Gastroesophageal sphincter (tissue), 4 donors: ENCODE measurements around the gene PPP6R2. TPM values are rescaled to one million over a fixed set of nuclear protein-coding genes. Genes with fewer than 3 reads are reported as not detected.
A peak's percentile ranks its signal among the peaks of the same experiment; 100 is the strongest.

Experiments
- ATAC-seq: fragments of 150-250 bp; one replicate; pipeline ENCODE4 v1.9.1; 2016; ENCODE audit warnings: mild to moderate bottlenecking, moderate library complexity
- H3K27ac ChIP-seq, 4 donors: fragments of 200-600 bp; sonication (generic) in 3 of 4; 1 replicate in 3 of 4; 2 replicates in 1 of 4; pipeline ENCODE4 v1.5.1; 2016 to 2019
- H3K27me3 ChIP-seq: fragments of 200-600 bp; sonication (generic); one replicate; pipeline ENCODE4 v1.5.1; 2019
- H3K36me3 ChIP-seq, 2 donors: fragments of 200-600 bp; sonication (generic); one replicate each; pipeline ENCODE4 v1.5.1; 2019; ENCODE audit warnings: control low read depth in 1 of 2
- H3K4me1 ChIP-seq, 3 donors: fragments of 200-600 bp; sonication (generic); 1 replicate in 2 of 3; 2 replicates in 1 of 3; pipeline ENCODE4 v1.5.1; 2016 to 2019; ENCODE audit warnings: control low read depth in 2 of 3
- H3K4me3 ChIP-seq, 2 donors: fragments of 200-600 bp; sonication (generic); one replicate each; pipeline ENCODE4 v1.5.1; 2019; ENCODE audit warnings: mild to moderate bottlenecking in 1 of 2, moderate library complexity in 1 of 2
- H3K9me3 ChIP-seq, 3 donors: fragments of 200-600 bp; sonication (generic); one replicate each; pipeline ENCODE4 v1.5.1; 2017 to 2019; ENCODE audit warnings: control low read depth in 2 of 3
- CTCF ChIP-seq, 4 experiments: fragments of 200-600 bp in 2 of 4; fragments of 450-650 bp in 2 of 4; sonication (generic) in 1 of 4; IDR thresholded peaks; one replicate each; pipeline ENCODE4 v1.5.1; 2017 to 2019; ENCODE audit warnings: antibody characterized with exemption in 4 of 4, mild to moderate bottlenecking in 2 of 4, moderate library complexity in 2 of 4
- EP300 ChIP-seq: sonication (generic); formaldehyde crosslinking; IDR thresholded peaks from one replicate; pipeline ENCODE4 v1.6.1; 2017; ENCODE audit warnings: antibody characterized with exemption, mild to moderate bottlenecking
- POLR2A ChIP-seq, 2 donors: fragments of 450-650 bp; IDR thresholded peaks; one replicate each; pipeline ENCODE4 v1.6.1; 2017; ENCODE audit warnings: antibody characterized with exemption in 2 of 2, mild to moderate bottlenecking in 2 of 2, moderate library complexity in 1 of 2
- POLR2AphosphoS5 ChIP-seq: sonication (generic); formaldehyde crosslinking; IDR thresholded peaks from one replicate; pipeline ENCODE4 v1.6.1; 2017; ENCODE audit warnings: antibody characterized with exemption
- whole genome bisulfite sequencing, 2 donors: methylation state at CpG; one replicate each; pipeline ENCODE4 v1.1.5; 2018; ENCODE audit warnings: low coverage in 1 of 2; 5-methylcytosine and 5-hydroxymethylcytosine counted together
- total RNA-seq, 4 donors: library from RNA; depleted of rRNA; stranded (reverse); fragments of >200 nt; gene quantifications; one replicate each; pipeline ENCODE4 v1.1.0, GENCODE V29; 2016

The PPP6R2 gene
- total RNA-seq, 4 donors from 2014 or later = 52.2 to 73.5 (median 64.2) TPM

- peaks cover 0 to 40% (median 15%) of the 10 kb centered on the region in 3 donors for H3K4me1 ChIP-seq
- no peaks in the 10 kb centered on the region for H3K9me3 ChIP-seq
- no peak overlapping the region for H3K27ac ChIP-seq
- TF ChIP-seq EP300 = no peak
- no peak for TF ChIP-seq POLR2AphosphoS5
- no peak for TF ChIP-seq CTCF (IDR thresholded peaks at IDR 0.05)
- TF ChIP-seq POLR2A (IDR thresholded peaks at IDR 0.05) = no peak
- WGBS, 2 donors = no CpG with 5 or more reads among the region's 12 CpGs
- no peaks in the 10 kb centered on the region for H3K36me3 ChIP-seq
- no peak overlapping the region for H3K4me3 ChIP-seq
- ATAC-seq = no peak
- H3K27me3 ChIP-seq = peaks cover 43% of the 10 kb centered on the region
These were observed 134.8 kb downstream of the PPP6R2 start for GRCh38 chr22:50477923-50478322.

GRCh38 chr22:50479721-50480120 lies 136.6 kb downstream of the PPP6R2 start:
- Histone ChIP-seq H3K27ac (no peak overlapping the region), H3K4me3 (no peak overlapping the region), H3K4me1 (peaks cover 0 to 27% (median 6%) of the 10 kb centered on the region in 3 donors), H3K36me3 (no peaks in the 10 kb centered on the region), H3K9me3 (no peaks in the 10 kb centered on the region), H3K27me3 (peaks cover 61% of the 10 kb centered on the region)
- ATAC-seq = no peak
- TF ChIP-seq CTCF (IDR thresholded peaks at IDR 0.05) = no peak
- no peak for TF ChIP-seq POLR2AphosphoS5
- TF ChIP-seq POLR2A (IDR thresholded peaks at IDR 0.05) = no peak
- no peak for TF ChIP-seq EP300
- 60 to 75% methylated on average over 9 to 11 of the region's 11 CpGs for WGBS, 2 donors

- peaks cover 0 to 19% (median 0%) of the 10 kb centered on the region in 3 donors for H3K4me1 ChIP-seq
- ATAC-seq = no peak
- H3K36me3 ChIP-seq = no peaks in the 10 kb centered on the region
- no CpG with 5 or more reads among the region's 45 CpGs for WGBS, 2 donors
- H3K9me3 ChIP-seq = no peaks in the 10 kb centered on the region
- H3K27ac ChIP-seq = no peak overlapping the region
- H3K4me3 ChIP-seq = peak overlapping the region in 1 of 2 donors; percentile 51
- H3K27me3 ChIP-seq = peaks cover 75% of the 10 kb centered on the region
- TF ChIP-seq CTCF (IDR thresholded peaks at IDR 0.05) (no peak), POLR2AphosphoS5 (no peak), EP300 (no peak)
These were observed 137.9 kb downstream of the PPP6R2 start for GRCh38 chr22:50481045-50481439.

GRCh38 chr22:50481440-50482106 lies 138.4 kb downstream of the PPP6R2 start, which contains the start of gene ADM2:
Gene ADM2, plus strand, starts transcription at chr22:50481543. Its CDS starts 305 bp downstream, at chr22:50481848.
- TF ChIP-seq POLR2A (IDR thresholded peaks at IDR 0.05) = no peak
- TF ChIP-seq POLR2AphosphoS5 = no peak
- no peak for TF ChIP-seq CTCF (IDR thresholded peaks at IDR 0.05)
- TF ChIP-seq EP300 = no peak
- ATAC-seq = no peak
- no peaks in the 10 kb centered on the region for H3K36me3 ChIP-seq
- H3K4me3 ChIP-seq = peak within 1 kb of the TSS in 1 of 2 donors; percentile 51
- peaks cover 80% of the 10 kb centered on the region for H3K27me3 ChIP-seq
- no CpG with 5 or more reads among the region's 70 CpGs for WGBS, 2 donors
- H3K9me3 ChIP-seq = no peaks in the 10 kb centered on the region
- H3K4me1 ChIP-seq = peaks cover 0 to 19% (median 0%) of the 10 kb centered on the region in 3 donors
- no peak within 1 kb of the TSS for H3K27ac ChIP-seq
